CD14-positive monocyte (primary cell): ENCODE results near the gene PPP1R1B. TPM values are rescaled to one million over a fixed set of nuclear protein-coding genes. Genes with fewer than 3 reads are reported as not detected.

Source experiments
- DNase-seq, 3 donors: peaks; one replicate each; pipeline ENCODE4 v3.0.0-alpha.2; 2011 to 2022
- H2AFZ ChIP-seq: 2 replicates; pipeline ENCODE4 v1.6.0; 2012; ENCODE audit warnings: mild to moderate bottlenecking, low read depth, low read length, inconsistent platforms; ENCODE audit not compliant: insufficient read depth, poor library complexity, severe bottlenecking
- H3K27ac ChIP-seq, 2 donors: 1 replicate in 1 of 2; 2 replicates in 1 of 2; pipeline ENCODE4 v1.5.1; 2012 to 2013; ENCODE audit warnings: low read length in 2 of 2, control low read depth in 1 of 2, inconsistent platforms in 1 of 2, low read depth in 1 of 2, mild to moderate bottlenecking in 1 of 2
- H3K27me3 ChIP-seq, 2 donors: one replicate each; pipeline versions ENCODE4 v1.6.0 to v1.6.1; 2011 to 2013; ENCODE audit warnings: low read length in 2 of 2; ENCODE audit not compliant: control insufficient read depth in 2 of 2, insufficient read depth in 2 of 2
- H3K36me3 ChIP-seq, 2 donors: replicated peaks in 1 of 2; 1 replicate in 1 of 2; 2 replicates in 1 of 2; pipeline versions ENCODE4 v1.5.1 to v1.6.1; 2012 to 2013; ENCODE audit warnings: low read length in 2 of 2, control low read depth in 1 of 2, inconsistent platforms in 1 of 2, mild to moderate bottlenecking in 1 of 2; ENCODE audit not compliant: insufficient read depth in 2 of 2, control insufficient read depth in 1 of 2
- H3K4me1 ChIP-seq, 2 donors: 1 replicate in 1 of 2; 2 replicates in 1 of 2; pipeline versions ENCODE4 v1.5.1 to v1.6.1; 2012 to 2013; ENCODE audit warnings: low read length in 2 of 2, control low read depth in 1 of 2, inconsistent platforms in 1 of 2, mild to moderate bottlenecking in 1 of 2, moderate library complexity in 1 of 2; ENCODE audit not compliant: insufficient read depth in 2 of 2, control insufficient read depth in 1 of 2
- H3K4me2 ChIP-seq: replicated peaks from 2 replicates; pipeline ENCODE3; 2012; ENCODE audit warnings: low read length, moderate library complexity, mild to moderate bottlenecking; ENCODE audit not compliant: poor library complexity, severe bottlenecking; ENCODE audit errors: extremely low read depth
- H3K4me3 ChIP-seq, 3 experiments: fragments of 200-600 bp in 1 of 3; sonication (generic) in 1 of 3; replicated peaks in 1 of 3; 1 replicate in 2 of 3; 2 replicates in 1 of 3; pipeline ENCODE4 v1.5.1; 2011 to 2013; ENCODE audit warnings: low read length in 3 of 3, mild to moderate bottlenecking in 3 of 3, control low read depth in 2 of 3, low read depth in 2 of 3, inconsistent platforms in 1 of 3, moderate library complexity in 1 of 3
- H3K79me2 ChIP-seq: 2 replicates; pipeline ENCODE4 v1.6.0; 2012; ENCODE audit warnings: mild to moderate bottlenecking, control low read depth, inconsistent platforms, low read length, moderate library complexity; ENCODE audit not compliant: insufficient read depth
- H3K9ac ChIP-seq: 2 replicates; pipeline ENCODE4 v1.6.0; 2017; ENCODE audit warnings: low read length, mild to moderate bottlenecking; ENCODE audit not compliant: insufficient read depth, poor library complexity, severe bottlenecking
- H3K9me3 ChIP-seq, 2 donors: replicated peaks in 1 of 2; 1 replicate in 1 of 2; 2 replicates in 1 of 2; pipeline versions ENCODE4 v1.5.1 to v1.6.1; 2012 to 2013; ENCODE audit warnings: low read length in 2 of 2, control low read depth in 1 of 2; ENCODE audit not compliant: control insufficient read depth in 1 of 2, insufficient read depth in 1 of 2
- H4K20me1 ChIP-seq: 2 replicates; pipeline ENCODE4 v1.6.0; 2012; ENCODE audit warnings: mild to moderate bottlenecking, low read length, control low read depth, moderate library complexity; ENCODE audit not compliant: insufficient read depth
- H3K27ac Mint-ChIP-seq, 7 donors: one replicate each; pipeline ENCODE4 v1.8.0; 2020; ENCODE audit warnings: mild to moderate bottlenecking in 7 of 7, mixed read lengths in 7 of 7, moderate library complexity in 6 of 7, inconsistent platforms in 2 of 7
- H3K27me3 Mint-ChIP-seq, 3 donors: one replicate each; pipeline ENCODE4 v1.8.0; 2021 to 2022; ENCODE audit warnings: low read depth in 3 of 3, mild to moderate bottlenecking in 3 of 3, mixed read lengths in 3 of 3, moderate library complexity in 3 of 3, inconsistent platforms in 1 of 3
- H3K36me3 Mint-ChIP-seq, 2 donors: one replicate each; pipeline ENCODE4 v1.8.0; 2020; ENCODE audit warnings: mixed read lengths in 2 of 2, inconsistent platforms in 1 of 2, mild to moderate bottlenecking in 1 of 2
- H3K4me1 Mint-ChIP-seq: one replicate; pipeline ENCODE4 v1.8.0; 2020; ENCODE audit warnings: mild to moderate bottlenecking, mixed read lengths
- H3K4me3 Mint-ChIP-seq, 2 donors: one replicate each; pipeline ENCODE4 v1.8.0; 2020; ENCODE audit warnings: mild to moderate bottlenecking in 2 of 2, mixed read lengths in 2 of 2, moderate library complexity in 1 of 2
- H3K9me3 Mint-ChIP-seq, 7 donors: one replicate each; pipeline ENCODE4 v1.8.0; 2020 to 2022; ENCODE audit warnings: mixed read lengths in 7 of 7, mild to moderate bottlenecking in 6 of 7, moderate library complexity in 6 of 7, inconsistent platforms in 2 of 7
- WGBS: methylation state at CpG from one replicate; pipeline ENCODE4 v1.1.5; 2013; ENCODE audit warnings: missing lambda C conversion rate; ENCODE audit not compliant: insufficient coverage; 5-methylcytosine and 5-hydroxymethylcytosine counted together
- intact Hi-C, 2 donors: fragments of 100-400 bp; cut with micrococcal nuclease; formaldehyde crosslinking; loops; one replicate each; pipeline versions ENCODE4 v1.15.0 to v1.15.1; 2023
- polyA plus RNA-seq, 3 donors: library from polyadenylated mRNA; depleted of rRNA in 1 of 3; unstranded in 2 of 3; stranded (reverse) in 1 of 3; fragments of 300-500 nt in 2 of 3; fragments of >200 nt in 1 of 3; fragmentation: Illumina TruSeq in 2 of 3; gene quantifications; 1 replicate in 2 of 3; 2 replicates in 1 of 3; pipeline ENCODE4 v1.2.3, GENCODE V29; 2012 to 2021
- TF ChIP-seq, protein P1 (sequence below): fragments of 200-600 bp; IDR thresholded peaks from one replicate; pipeline ENCODE4 v1.8.0; 2022; ENCODE audit warnings: antibody characterized with exemption, mild to moderate bottlenecking

PPP1R1B gene
- polyA plus RNA-seq, 3 donors = 0.05 TPM; not detected in 2

GRCh38 chr17:39635614-39636176 lies 8.9 kb downstream of the PPP1R1B start:
- H3K9me3 Mint-ChIP-seq = no peaks in the 10 kb centered on the region
- H3K27me3 Mint-ChIP-seq = peaks cover 11 to 14% (median 13%) of the 10 kb centered on the region in 3 donors
- H3K4me3 Mint-ChIP-seq = peak overlapping the region in 1 of 2 donors; percentile 6
- Histone ChIP-seq H3K36me3 (no peaks in the 10 kb centered on the region), H3K4me2 (no peak overlapping the region), H3K79me2 (peaks cover 40% of the 10 kb centered on the region), H4K20me1 (peaks cover 30% of the 10 kb centered on the region), H3K4me1 (peaks cover 45 to 57% of the 10 kb centered on the region in 2 donors), H3K27me3 (peaks cover 0 to 4% of the 10 kb centered on the region in 2 donors), H3K9ac (no peak overlapping the region), H3K9me3 (no peaks in the 10 kb centered on the region), H3K27ac (no peak overlapping the region), H2AFZ (no peak overlapping the region), H3K4me3 (no peak overlapping the region)
- 100% methylated on average over 3 of the region's 8 CpGs for WGBS
- H3K4me1 Mint-ChIP-seq = peaks cover 56% of the 10 kb centered on the region
- H3K27ac Mint-ChIP-seq = peak overlapping the region in 3 of 7 donors; percentile 13 to 27 (median 15)
- intact Hi-C loops = loop anchor here (5.0 kb wide), 3 partner anchors 52 to 117 kb away; partner anchors contain the start of genes MIEN1 (in 1 of the 2) and PGAP3 (in 1 of the 2)
- H3K36me3 Mint-ChIP-seq = peaks cover 5 to 15% of the 10 kb centered on the region in 2 donors
- TF ChIP-seq, protein P1, sequence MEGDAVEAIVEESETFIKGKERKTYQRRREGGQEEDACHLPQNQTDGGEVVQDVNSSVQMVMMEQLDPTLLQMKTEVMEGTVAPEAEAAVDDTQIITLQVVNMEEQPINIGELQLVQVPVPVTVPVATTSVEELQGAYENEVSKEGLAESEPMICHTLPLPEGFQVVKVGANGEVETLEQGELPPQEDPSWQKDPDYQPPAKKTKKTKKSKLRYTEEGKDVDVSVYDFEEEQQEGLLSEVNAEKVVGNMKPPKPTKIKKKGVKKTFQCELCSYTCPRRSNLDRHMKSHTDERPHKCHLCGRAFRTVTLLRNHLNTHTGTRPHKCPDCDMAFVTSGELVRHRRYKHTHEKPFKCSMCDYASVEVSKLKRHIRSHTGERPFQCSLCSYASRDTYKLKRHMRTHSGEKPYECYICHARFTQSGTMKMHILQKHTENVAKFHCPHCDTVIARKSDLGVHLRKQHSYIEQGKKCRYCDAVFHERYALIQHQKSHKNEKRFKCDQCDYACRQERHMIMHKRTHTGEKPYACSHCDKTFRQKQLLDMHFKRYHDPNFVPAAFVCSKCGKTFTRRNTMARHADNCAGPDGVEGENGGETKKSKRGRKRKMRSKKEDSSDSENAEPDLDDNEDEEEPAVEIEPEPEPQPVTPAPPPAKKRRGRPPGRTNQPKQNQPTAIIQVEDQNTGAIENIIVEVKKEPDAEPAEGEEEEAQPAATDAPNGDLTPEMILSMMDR = no peak
- DNase-seq = no peak

DNA sequence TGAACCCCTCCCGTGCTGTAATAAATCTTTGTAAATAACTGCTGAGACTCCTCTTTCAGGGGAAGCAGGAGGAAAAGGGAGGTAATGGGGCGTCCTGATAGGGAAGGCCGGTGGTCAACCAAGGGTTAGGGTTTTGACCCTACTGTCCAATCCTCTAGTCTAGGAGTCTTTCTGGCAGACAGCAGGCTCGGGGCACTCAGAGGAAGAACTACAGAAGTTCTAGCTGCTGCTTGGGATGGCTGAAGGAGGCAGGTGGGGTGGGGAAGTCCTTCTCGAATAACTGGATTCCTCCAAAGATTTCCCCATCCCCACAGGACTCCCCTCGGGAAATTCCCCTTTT lies 9.8 kb downstream of the PPP1R1B start:
- no peak for DNase-seq
- Histone ChIP-seq H2AFZ (peak overlapping the region; percentile 86), H3K9ac (peak overlapping the region; percentile 86), H3K27ac (peak overlapping the region; percentile 71 to 90), H3K4me1 (peaks cover 53 to 65% of the 10 kb centered on the region in 2 donors), H3K27me3 (peaks cover 0 to 4% of the 10 kb centered on the region in 2 donors), H3K36me3 (no peaks in the 10 kb centered on the region), H3K4me3 (peak overlapping the region; percentile 85 to 90 (median 87)), H4K20me1 (peaks cover 39% of the 10 kb centered on the region), H3K9me3 (no peaks in the 10 kb centered on the region), H3K79me2 (peaks cover 48% of the 10 kb centered on the region), H3K4me2 (peak overlapping the region; percentile 90)
- H3K36me3 Mint-ChIP-seq = peaks cover 5 to 15% of the 10 kb centered on the region in 2 donors
- peaks cover 9 to 13% (median 11%) of the 10 kb centered on the region in 3 donors for H3K27me3 Mint-ChIP-seq
- intact Hi-C loops = loop anchor here (5.0 kb wide), 3 partner anchors 51 to 116 kb away; partner anchors contain the start of genes MIEN1 (in 1 of the 2) and PGAP3 (in 1 of the 2)
- H3K4me3 Mint-ChIP-seq = peak overlapping the region; percentile 87 to 93
- H3K4me1 Mint-ChIP-seq = peaks cover 59% of the 10 kb centered on the region
- WGBS = 0% methylated on average over 1 of the region's 6 CpGs
- peak overlapping the region in 6 of 7 donors; percentile 86 to 96 (median 90) for H3K27ac Mint-ChIP-seq
- TF ChIP-seq, protein P1 = no peak
- no peaks in the 10 kb centered on the region for H3K9me3 Mint-ChIP-seq
